Endometrium (tissue), 2 donors: ENCODE results near the gene KLK13.

Source experiments
- FAIRE-seq: peaks from 2 replicates; lab custom pipeline; 2012; peaks lifted over from hg19 to GRCh38; lab: Jason Lieb, UNC
- donor health status: control.
- donor health status: control.

The KLK13 gene

GRCh38 chr19:51091895-51092873 lies 27.3 kb upstream of the KLK13 start:
- no peak for FAIRE-seq

- no peak for FAIRE-seq
Observed at GRCh38 chr19:51091126-51091525, 26.2 kb upstream of the KLK13 start.

- no peak for FAIRE-seq
Observed at GRCh38 chr19:51090471-51090870, 25.6 kb upstream of the KLK13 start.

GRCh38 chr19:51089786-51090185 lies 24.9 kb upstream of the KLK13 start:
- no peak for FAIRE-seq

- FAIRE-seq, result no peak
Observed at GRCh38 chr19:51086153-51086850, 21.4 kb upstream of the KLK13 start.

- FAIRE-seq, result no peak
Observed at GRCh38 chr19:51084505-51084904, 19.6 kb upstream of the KLK13 start.

GRCh38 chr19:51083783-51084182 lies 18.9 kb upstream of the KLK13 start:
- no peak for FAIRE-seq

- no peak for FAIRE-seq
Observed at GRCh38 chr19:51083181-51083580, 18.3 kb upstream of the KLK13 start.

GRCh38 chr19:51082611-51083010 lies 17.7 kb upstream of the KLK13 start, which contains the start of gene KLK14:
TSS of gene KLK14 (minus strand) at chr19:51082887. CDS start at chr19:51082614, 273 bp downstream.
- FAIRE-seq, result no peak

GRCh38 chr19:51081476-51081875 lies 16.6 kb upstream of the KLK13 start:
- FAIRE-seq, result no peak

GRCh38 chr19:51079481-51080110 lies 14.7 kb upstream of the KLK13 start:
- no peak for FAIRE-seq

- no peak for FAIRE-seq
Observed at GRCh38 chr19:51078731-51079130, 13.8 kb upstream of the KLK13 start.

GRCh38 chr19:51078104-51078503 lies 13.2 kb upstream of the KLK13 start:
- no peak for FAIRE-seq

- FAIRE-seq, result no peak
Observed at GRCh38 chr19:51076631-51077213, 11.8 kb upstream of the KLK13 start.

GRCh38 chr19:51075998-51076397 lies 11.1 kb upstream of the KLK13 start:
- FAIRE-seq, result no peak

- FAIRE-seq, result no peak
Observed at GRCh38 chr19:51071095-51071405, 6.2 kb upstream of the KLK13 start.

- no peak for FAIRE-seq
Observed at GRCh38 chr19:51070334-51071094, 5.6 kb upstream of the KLK13 start.

- FAIRE-seq, result no peak
Observed at GRCh38 chr19:51066393-51067186, 1.7 kb upstream of the KLK13 start.

- no peak for FAIRE-seq
Observed at GRCh38 chr19:51065221-51065960, 499 bp upstream of the KLK13 start.

GRCh38 chr19:51063664-51064063 lies 1.2 kb downstream of the KLK13 start:
- no peak for FAIRE-seq
